GM12874 (cell line): Measurements from ENCODE around the gene SPATA2.

ENCODE experiments used
- TF ChIP-seq, protein P1 (sequence below): IDR thresholded peaks from 2 replicates; pipeline ENCODE4 v1.5.1; 2011; ENCODE audit warnings: low read depth, mild to moderate bottlenecking, control low read depth, low read length, moderate library complexity; ENCODE audit not compliant: insufficient read depth

SPATA2 gene

DNA sequence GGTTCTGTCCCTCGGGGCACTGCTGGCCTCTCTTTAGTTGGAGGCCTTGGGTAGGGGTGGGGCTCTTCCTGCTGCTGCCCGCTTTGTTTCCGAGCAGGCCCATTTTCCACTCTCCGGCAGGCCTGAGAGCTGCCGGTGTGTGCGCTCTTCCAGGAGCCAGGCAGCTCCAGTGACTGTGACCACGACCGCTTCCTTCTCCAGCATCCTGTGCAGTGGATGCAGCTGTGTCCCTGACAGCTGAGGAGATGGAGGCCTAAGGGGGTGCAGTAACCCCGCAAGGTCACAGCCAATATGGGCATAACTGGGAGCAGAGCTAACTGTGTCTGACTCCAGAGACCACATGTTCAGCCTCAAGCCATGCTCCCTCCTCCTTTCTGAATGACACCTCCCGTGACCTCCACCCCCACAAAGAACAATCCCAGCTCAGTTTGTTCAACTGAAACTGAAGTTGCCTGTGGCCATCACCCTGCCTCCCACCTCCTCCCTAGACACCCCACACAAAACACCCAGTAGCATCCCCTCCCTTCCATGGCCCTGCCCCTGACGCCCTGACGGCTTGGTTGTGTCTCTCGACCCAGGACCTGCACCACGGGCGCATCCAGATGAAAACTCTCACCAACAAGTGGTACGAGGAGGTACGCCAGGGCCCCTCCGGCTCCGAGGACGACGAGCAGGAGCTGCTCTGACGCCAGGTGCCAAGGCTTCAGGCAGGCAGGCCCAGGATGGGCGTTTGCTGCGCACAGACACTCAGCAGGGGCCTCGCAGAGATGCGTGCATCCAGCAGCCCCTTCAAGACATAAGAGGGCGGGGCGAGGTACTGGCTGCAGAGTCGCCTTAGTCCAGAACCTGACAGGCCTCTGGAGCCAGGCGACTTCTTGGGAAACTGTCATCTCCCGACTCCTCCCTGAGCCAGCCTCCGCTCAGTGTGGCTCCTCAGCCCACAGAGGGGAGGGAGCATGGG is 27.8 kb downstream of the SPATA2 start:
- TF ChIP-seq, protein P1, sequence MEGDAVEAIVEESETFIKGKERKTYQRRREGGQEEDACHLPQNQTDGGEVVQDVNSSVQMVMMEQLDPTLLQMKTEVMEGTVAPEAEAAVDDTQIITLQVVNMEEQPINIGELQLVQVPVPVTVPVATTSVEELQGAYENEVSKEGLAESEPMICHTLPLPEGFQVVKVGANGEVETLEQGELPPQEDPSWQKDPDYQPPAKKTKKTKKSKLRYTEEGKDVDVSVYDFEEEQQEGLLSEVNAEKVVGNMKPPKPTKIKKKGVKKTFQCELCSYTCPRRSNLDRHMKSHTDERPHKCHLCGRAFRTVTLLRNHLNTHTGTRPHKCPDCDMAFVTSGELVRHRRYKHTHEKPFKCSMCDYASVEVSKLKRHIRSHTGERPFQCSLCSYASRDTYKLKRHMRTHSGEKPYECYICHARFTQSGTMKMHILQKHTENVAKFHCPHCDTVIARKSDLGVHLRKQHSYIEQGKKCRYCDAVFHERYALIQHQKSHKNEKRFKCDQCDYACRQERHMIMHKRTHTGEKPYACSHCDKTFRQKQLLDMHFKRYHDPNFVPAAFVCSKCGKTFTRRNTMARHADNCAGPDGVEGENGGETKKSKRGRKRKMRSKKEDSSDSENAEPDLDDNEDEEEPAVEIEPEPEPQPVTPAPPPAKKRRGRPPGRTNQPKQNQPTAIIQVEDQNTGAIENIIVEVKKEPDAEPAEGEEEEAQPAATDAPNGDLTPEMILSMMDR, result no peak

DNA sequence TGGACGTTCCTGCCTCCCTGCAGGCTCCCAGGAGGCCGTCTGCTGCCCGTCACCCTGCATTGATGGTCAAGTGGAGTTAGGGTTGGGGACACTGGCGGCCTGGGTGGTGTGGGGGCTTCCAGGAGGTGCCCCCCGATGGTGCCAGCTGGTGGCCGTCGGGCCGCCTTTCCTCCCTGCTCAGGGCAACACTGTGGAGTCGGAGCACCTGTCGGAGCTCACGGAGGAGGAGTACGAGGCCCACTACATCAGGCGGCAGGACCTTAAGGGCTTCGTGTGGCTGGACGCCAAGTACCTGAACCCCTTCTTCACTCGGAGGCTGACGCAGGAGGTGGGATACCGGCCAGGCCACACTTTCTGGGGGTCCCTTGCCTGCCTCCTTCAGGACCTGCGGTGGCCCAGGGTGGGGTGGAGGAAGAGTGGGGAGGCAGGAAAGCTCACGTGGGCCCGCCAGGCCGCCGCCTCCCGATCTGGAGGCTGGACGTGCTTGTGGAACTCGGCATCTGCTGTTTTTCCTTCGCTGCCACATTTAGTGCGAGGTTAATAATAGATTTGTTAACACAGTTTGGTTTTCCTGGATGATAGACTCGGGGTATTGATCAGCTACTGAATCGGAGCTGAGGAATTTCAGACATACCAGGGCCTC is 28.6 kb downstream of the SPATA2 start:
- TF ChIP-seq, protein P1, result no peak

DNA sequence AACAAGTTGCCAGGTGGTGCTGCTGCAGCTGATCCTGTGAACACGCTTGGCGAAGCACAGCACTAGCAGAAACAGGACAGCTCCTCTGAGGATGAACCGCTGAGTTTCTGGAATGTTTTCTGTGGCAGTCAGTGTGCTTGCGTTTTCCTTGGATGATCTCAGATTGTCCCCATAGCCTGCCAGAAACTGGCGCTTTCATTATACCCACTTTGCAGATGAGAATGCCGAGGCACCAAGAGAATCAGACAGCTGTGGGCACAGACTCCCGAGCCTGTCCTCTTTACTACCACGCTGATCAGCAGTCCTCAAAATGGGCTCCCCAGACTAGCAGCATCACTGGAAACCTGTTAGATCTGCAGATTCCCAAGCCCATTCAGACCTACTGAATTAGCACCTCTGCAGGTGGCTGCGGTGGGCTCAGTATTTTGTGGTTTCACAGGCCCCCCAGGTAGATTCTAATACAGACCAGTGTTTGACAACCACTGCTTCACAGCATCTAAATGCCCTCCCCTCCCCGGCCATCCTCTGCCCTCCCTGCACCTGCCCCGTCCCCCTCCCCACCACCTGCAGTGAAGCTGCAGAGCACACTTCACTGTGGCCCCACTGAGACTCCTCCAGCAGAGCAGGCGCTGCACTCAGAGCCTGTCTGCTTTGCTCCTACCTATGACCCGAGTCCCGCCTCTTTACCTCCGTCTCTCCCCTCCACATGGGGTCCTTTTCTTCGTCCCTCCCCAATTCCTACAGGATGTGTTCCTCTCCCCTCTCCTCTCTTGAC is 29.6 kb downstream of the SPATA2 start:
- TF ChIP-seq, protein P1, result no peak

DNA sequence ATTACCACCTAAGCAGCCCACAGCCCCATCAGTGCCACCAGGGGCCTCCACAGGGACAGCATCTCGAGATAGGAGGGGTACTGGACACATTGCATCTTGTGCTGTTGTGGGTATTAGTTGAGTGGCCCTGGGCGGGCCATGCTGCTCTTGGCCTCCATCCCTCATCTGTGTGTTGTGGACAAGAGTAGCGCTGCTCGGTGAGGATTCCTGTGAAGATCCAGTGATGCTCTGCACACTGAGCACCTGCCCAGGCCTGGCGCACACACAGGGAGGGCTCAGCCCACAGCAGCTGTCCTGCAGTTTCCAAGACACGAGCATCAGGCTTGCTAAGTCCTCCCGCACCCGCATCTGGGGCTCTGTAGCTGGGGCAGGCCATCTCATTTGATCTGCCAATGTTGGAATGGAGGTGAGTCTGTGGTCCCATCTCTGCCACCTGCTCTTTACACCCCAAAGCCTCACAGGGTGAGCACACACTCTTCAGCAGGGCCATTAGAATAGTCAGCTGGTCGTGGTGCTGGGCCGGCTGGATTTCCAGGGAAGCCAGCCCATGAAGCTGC is 32.0 kb downstream of the SPATA2 start:
- TF ChIP-seq, protein P1, result no peak

DNA sequence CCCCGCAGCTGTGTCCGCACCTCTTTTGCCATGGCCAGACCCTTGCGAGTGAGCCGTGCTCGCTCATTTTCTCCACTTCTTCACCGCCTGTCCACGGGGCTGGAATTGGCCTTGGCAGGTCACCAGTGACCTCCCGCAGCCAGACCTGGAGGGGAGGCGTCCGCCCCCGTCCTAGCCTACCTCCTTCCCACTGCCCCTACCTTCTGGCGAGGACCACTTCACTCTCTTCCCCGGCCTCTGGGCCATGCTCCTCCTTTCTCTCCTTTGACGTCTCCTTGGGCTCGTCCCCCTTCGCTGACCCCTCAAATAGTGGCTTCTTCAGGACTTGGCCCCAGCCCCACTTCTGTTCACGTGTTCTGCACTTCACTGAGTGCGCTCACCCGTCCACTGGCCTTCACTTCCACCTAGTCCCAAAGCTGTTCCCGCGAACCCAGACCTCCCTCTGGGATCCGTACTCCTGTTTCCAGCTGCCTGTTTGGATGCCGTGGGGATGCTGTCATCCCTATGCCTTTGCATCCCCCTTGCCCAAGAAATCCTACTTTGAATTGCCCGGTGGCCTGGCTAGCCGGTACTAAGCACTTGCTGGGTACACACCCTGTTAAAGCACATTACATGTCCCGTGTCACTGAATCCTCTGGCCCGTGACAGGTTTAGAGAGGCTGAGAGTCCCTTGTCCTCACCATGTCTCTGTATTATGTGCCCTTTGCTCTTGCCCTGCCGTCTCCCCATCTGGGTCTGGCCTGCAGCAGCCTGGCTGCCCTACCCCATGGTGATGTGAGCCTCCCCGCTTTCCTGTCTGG is 33.0 kb downstream of the SPATA2 start:
- TF ChIP-seq, protein P1, result no peak

DNA sequence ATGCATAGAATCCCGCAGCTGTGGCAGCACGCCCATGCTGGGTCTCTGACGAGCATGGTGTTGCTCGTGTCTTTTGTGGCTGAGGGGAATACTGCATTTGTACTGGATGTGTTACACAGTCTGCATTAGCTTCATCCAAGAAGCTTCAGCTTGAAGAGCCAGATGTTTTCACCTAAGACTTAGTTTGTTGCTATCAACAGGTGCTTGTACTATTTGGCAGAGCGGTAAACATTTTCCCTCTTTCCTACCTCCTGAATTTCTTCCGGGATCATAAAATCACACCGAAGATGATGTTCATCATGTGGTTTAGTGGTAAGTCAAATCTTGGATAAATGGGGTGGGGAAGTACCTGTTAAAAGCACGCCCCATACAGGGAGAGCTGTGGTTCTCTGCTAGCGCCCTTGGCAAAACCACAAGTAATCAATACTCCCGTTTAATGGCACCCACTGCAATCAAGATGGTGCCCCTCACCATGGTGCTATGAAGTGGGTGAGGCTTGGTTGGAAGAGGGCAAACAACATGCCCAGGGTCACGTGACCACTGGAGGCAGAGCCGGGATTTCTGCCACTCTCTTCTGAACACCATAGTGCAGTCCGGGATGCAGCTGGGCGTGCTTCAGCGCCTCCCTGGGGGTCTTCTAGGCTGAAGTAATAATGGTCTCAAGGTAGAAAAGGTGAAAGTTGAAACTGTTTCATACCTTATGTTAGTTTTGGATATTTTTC is 34.4 kb downstream of the SPATA2 start:
- TF ChIP-seq, protein P1, result no peak
